ENCODE data around the gene MPL.

MPL gene

GRCh38 chr1:43300378-43301094 lies 37.1 kb upstream of the MPL start, which contains the start of gene TIE1:
TIE1 (plus strand) TSS chr1:43300982; CDS start chr1:43301072, 90 bp downstream.
- TF ChIP-seq TAF1 (IDR thresholded peaks at IDR 0.05; ENCODE audit: borderline replicate concordance, insufficient read depth, low read length) = 0 out of 2 replicates have a peak, but pooled peaks have one; percentile 48
- peak; percentile 68; the same call in 1 of the 2 replicates for TF ChIP-seq POLR2AphosphoS5 (IDR thresholded peaks at IDR 0.05; ENCODE audit: low read depth, low read length)
- TF ChIP-seq FOXP2 (optimal IDR thresholded peaks at IDR 0.05; ENCODE audit: borderline replicate concordance, extremely low read depth, extremely low read length, insufficient read depth) = no peak
- no peak for TF ChIP-seq SIN3A (IDR thresholded peaks at IDR 0.05; ENCODE audit: borderline replicate concordance, insufficient read depth, low read length)
- TF ChIP-seq REST (IDR thresholded peaks at IDR 0.05; ENCODE audit: insufficient read depth in 1 of 2, low read depth in 2 of 2, low read length in 2 of 2) = no peak

GRCh38 chr1:43302201-43302600 lies 35.4 kb upstream of the MPL start:
- TF ChIP-seq TAF1 (IDR thresholded peaks at IDR 0.05; ENCODE audit: borderline replicate concordance, insufficient read depth, low read length) (no peak), POLR2AphosphoS5 (IDR thresholded peaks at IDR 0.05; ENCODE audit: low read depth, low read length) (no peak), REST (IDR thresholded peaks at IDR 0.05; ENCODE audit: insufficient read depth in 1 of 2, low read depth in 2 of 2, low read length in 2 of 2) (no peak), SIN3A (IDR thresholded peaks at IDR 0.05; ENCODE audit: borderline replicate concordance, insufficient read depth, low read length) (no peak), FOXP2 (optimal IDR thresholded peaks at IDR 0.05; ENCODE audit: borderline replicate concordance, extremely low read depth, extremely low read length, insufficient read depth) (no peak)

- TF ChIP-seq FOXP2 (optimal IDR thresholded peaks at IDR 0.05; ENCODE audit: borderline replicate concordance, extremely low read depth, extremely low read length, insufficient read depth) (no peak), TAF1 (IDR thresholded peaks at IDR 0.05; ENCODE audit: borderline replicate concordance, insufficient read depth, low read length) (no peak), SIN3A (IDR thresholded peaks at IDR 0.05; ENCODE audit: borderline replicate concordance, insufficient read depth, low read length) (no peak), POLR2AphosphoS5 (IDR thresholded peaks at IDR 0.05; ENCODE audit: low read depth, low read length) (no peak), REST (IDR thresholded peaks at IDR 0.05; ENCODE audit: insufficient read depth in 1 of 2, low read depth in 2 of 2, low read length in 2 of 2) (no peak)
Measured at GRCh38 chr1:43302721-43303470, 34.7 kb upstream of the MPL start.

- TF ChIP-seq POLR2AphosphoS5 (IDR thresholded peaks at IDR 0.05; ENCODE audit: low read depth, low read length) (no peak), REST (IDR thresholded peaks at IDR 0.05; ENCODE audit: insufficient read depth in 1 of 2, low read depth in 2 of 2, low read length in 2 of 2) (no peak), TAF1 (IDR thresholded peaks at IDR 0.05; ENCODE audit: borderline replicate concordance, insufficient read depth, low read length) (no peak), FOXP2 (optimal IDR thresholded peaks at IDR 0.05; ENCODE audit: borderline replicate concordance, extremely low read depth, extremely low read length, insufficient read depth) (no peak), SIN3A (IDR thresholded peaks at IDR 0.05; ENCODE audit: borderline replicate concordance, insufficient read depth, low read length) (no peak)
Measured at GRCh38 chr1:43303471-43304313, 33.9 kb upstream of the MPL start.
